GM19467 (cell line): ENCODE data around the gene LY6G6D.

Source experiments
- ATAC-seq: cut with Tn5 transposase; IDR thresholded peaks from one replicate; pipeline ENCODE4 v1.9.1; 2021; ENCODE audit warnings: mild to moderate bottlenecking, moderate library complexity; ENCODE audit not compliant: unreplicated experiment

LY6G6D gene

DNA sequence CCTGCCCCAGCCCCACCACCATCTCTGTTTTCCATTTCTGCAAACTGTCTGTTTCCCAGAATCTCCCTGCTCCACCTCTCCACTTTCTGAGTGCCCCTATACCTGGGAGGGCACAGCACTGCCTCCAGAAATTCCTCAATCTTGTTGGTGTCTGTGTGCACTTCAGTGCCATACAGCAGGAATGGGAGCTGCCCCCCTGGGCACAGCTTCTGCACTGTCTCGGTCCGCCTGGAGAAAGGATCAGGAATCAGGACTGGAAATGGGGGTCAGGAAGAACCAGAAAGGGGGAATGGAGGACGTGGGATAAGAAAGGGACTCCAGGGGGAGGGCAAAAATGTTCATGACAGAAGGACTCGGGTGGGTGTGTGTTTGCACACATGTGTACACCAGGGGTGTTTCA lies 18.6 kb downstream of the LY6G6D start:
- ATAC-seq: no peak

DNA sequence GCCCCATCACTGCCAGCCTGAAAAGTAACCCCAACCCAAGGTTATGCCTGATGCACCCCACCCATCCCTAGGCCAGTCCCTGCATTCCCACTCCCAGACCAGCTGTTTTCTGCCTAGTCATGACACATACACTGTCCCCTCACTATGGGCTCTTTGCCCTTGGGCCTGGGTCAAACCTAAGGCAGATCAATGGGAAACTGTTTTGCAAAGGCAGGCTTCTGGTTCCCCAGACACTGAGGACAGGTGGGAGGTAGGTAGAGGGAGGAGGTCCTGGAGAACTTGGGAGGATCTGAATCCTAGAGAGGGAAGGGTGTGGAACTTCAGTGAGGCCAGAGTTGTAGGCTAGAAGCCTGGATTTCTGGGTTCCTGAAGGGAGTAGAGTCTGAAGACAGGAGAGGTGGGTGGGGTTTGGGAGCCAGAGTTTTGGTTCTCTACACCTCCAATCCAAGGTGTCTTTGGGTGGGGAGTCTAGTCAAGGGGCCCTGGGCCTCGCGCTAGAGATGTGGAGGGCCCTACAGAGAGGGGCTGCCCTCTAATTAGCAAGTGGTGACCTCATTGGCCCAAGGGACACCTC lies 19.2 kb downstream of the LY6G6D start:
- no peak for ATAC-seq

DNA sequence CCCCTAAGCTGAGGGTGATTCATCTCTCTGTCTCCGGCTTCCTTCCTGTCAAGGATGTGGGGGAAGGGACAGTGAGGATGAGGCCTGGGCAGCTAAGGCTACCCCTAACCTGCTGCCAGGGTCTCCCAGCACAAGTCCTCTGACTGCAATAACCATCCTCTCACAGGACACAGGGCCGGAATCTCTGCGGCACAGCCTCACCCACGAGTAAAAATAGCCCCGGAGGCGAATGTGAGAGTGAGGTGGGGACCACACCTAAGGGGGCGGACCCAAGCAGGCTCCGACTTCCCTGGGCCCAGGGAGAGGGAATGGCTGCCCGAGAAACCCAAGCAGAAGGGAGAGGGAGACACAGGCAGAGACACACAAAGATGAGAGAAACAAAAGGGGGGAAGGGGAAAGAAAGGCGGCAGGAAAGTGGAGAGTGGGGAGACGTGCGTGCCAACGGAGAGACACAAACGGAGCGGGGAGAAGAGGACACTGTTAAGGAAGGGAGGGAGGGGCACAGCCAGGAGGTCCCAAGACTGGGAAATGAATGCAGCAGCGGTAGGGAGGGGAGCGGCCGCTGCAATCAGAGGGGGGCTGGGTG lies 19.8 kb downstream of the LY6G6D start:
- no peak for ATAC-seq

DNA sequence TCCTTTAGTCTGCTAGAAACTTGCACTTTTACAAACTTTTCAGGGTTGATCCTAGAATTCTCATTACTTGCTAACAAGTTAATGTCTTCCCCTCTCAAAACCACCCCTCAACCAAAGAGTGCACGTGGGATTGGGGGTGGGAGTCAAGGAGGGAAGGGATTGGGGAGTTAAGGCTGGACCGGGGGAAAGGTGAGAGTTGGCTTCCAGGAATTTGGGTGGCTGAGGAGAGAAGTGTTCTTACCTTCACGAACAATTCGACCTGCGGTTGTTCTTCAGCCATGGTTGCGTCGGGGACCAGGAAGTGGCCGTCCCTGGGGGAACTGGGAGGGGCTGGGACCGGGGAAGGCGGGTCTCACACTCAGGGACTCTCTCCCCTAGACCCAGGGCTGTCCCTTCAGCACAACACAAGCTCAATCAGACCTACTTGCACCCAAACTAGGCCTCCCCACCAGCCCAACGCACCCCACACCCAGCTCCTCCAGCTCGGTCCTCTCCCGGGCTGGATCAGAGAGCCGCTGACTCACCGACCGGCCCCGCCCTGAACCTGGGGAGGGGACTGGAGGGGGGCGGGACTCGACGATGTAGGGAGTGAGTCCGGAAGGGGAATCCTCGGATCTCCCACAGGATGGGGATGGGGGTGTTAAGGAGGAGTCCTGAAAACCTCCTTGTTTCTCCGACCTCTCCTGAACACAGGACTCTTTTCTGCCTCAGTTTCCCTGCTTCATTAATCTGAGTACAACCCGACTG lies 21.0 kb downstream of the LY6G6D start, which contains the start of gene CLIC1:
Gene CLIC1 (minus strand): TSS at position 510 of the 747 bp plus-strand sequence. CDS start 230 bp downstream, at position 280.
- ATAC-seq: no peak

DNA sequence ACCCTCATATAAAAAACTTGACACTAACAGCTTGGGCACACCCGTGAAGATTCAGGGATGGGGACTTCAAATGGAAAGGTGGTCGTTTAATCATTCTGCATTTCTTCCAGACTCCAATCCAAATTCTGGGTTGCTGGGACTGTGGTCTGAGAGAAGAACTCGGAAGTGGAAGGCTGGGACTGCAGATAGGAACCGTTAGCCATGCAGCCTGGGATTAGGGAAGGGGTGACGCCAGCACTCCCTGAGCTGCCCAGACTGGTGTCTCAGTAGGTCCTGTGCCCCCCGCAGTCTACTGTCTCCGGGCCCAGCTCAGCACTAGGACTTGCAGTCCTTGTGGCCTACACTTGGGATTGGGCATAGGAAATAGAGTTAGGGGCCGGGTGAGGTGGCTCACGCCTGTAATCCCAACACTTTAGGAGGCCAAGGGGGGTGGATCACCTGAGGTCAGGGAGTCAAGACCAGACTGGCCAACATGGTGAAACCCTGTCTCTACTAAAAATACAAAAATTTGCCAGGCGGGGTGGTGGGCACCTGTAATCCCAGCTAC lies 21.7 kb downstream of the LY6G6D start:
- ATAC-seq: no peak

DNA sequence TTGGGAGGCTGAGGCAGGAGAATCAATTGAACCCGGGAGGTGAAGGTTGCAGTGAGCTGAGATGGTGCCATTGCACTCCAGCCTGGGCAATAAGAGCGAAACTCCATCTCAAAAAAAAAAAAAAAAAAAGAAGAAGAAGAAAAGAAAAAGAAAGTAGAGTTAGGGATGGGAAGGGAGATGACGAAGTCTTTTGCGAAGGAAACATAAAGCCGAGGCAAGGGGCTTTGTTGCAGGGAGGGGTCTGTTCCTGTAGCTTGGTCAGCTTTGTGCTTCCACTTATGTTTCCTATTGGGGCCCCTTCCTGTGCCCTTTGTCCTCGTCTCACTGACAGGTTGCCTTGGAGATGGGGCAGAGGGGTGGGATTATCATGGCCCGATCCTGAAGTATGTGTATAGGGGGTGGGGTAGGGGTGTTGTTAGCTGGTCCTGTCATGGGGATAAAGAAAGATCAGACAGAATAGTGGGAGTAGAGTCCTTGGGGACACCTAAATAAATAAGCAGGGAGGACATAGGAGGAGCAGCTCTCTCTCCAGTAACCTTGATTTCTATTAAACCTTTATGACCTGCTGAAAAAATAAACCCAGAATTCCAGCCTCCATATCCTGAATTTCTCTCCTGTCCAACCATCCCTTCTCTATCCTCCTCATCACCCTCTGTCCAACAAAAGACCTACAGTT lies 22.3 kb downstream of the LY6G6D start:
- no peak for ATAC-seq

DNA sequence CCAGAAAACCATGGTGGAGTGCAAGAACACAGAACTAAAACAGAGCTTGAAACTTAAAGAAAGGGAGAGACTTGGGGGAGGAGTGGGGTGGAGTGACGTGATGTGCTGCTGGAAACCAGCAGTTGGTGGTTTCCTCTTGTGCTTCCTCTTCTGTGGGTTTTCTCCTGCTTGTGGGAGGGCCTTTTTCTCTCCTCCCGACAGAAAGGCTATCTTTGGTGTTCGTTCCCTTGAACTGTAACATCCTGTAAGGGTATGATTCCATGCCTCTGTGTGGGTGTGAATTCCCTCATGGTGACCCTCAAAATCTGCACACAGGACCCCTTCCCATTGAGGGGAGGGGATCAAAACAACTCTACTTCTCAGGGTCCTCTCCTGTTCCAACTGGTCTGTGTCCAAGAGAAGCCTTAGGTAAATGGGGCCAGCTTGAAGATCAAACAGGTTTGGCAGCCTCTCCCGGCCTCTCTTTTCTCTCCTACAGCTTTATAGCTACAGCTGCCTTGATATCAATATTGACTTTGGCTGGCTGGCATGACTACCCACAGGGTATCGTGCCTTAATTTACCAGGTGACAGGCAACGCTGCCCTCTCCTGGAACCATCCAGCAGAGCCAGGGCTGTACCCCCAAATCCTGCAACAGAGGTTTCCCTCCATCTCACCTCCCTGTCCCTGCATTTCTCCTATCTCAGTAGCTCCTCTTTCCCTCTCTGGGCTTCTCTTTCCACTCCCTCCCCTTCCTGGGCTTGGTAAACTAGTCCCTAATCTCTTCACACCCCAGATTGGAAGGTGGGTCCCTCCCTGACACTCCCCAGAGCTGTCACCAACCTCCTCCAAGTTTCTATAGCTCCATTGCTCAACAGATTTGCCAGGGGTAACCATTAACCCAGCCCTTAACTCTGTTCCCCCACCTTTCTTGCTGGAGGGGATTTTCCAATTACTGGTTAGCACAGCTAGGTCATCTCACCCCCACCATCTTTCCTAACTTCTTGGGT lies 23.1 kb downstream of the LY6G6D start:
- ATAC-seq: no peak

DNA sequence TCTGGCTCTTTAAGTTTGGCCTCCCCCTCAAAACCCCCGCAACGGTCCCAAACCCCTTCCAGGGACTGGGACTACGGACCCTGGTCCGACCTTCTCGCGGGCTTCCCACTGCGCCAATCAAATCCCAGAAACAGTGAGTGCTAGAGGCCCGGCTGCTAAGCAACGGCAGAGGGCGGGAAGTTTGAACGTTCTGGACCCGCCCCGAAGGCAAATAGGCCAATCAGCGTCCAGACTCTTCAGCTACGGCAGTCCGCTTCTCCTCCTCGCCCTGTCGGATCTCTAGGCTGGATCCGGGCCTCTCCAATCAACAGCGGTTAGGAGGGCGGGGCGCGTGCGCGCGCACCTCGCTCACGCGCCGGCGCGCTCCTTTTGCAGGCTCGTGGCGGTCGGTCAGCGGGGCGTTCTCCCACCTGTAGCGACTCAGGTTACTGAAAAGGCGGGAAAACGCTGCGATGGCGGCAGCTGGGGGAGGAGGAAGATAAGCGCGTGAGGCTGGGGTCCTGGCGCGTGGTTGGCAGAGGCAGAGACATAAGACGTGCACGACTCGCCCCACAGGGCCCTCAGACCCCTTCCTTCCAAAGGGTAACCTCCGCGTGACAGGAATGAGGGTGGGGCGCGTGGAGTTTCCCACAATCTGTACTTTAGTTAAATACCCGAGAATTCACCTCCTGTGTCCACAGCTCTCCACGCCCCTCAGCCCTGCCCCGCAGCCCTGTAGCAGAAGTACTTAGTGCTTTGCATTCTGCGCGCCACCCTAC lies 24.7 kb downstream of the LY6G6D start, which contains the start of gene MSH5:
Gene MSH5 (plus strand): TSS at position 367 of the 758 bp plus-strand sequence. CDS start 462 bp downstream, outside the sequence.
- ATAC-seq: peak; percentile 61

DNA sequence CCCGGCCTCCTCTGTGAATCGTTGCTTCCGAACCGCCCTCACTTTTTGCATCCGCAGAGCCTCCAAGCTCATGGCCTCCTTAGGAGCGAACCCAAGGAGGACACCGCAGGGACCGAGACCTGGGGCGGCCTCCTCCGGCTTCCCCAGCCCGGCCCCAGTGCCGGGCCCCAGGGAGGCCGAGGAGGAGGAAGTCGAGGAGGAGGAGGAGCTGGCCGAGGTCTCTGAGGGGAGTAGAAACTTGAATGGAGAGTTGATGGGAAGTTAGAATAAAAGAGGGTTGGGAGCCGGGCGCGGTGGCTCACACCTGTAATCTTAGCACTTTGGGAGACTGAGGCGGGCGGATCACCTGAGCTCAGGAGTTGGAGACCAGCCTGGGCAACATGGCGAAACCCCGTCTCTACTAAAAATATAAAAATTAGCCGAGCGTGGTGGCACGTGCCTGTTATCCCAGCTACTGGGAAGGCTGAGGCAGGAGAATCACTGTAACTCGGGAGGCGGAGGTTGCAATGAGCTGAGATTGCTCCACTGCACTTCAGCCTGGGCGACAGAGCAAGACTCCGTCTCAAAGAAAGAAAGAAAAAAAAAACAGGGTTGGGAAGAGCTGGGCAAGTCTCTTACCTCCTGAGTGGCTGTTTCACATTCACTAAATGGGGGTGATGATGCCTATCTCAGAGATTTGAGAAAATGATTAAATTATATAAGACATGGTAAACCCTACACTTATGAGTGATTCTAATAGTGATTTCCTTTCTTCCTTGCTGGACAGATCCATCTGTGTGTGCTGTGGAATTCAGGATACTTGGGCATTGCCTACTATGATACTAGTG lies 25.5 kb downstream of the LY6G6D start:
- ATAC-seq: no peak

DNA sequence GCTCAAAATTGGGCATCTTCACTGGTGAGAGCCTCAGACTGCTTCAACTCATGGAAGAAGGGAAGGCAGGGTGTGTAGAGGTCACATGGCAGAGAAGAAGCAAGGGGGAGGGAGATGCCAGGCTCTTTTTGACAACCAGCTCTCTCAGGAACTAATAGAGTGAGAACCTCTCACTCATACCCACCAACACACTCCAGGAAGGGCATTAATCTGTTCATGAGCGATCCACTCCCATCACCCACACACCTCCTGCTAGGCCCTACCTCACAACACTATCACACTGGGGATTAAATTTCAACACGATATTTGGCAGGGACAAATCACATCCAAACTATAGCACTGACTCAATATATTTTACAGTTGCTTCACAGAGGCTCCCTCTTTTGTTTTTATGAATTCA lies 26.7 kb downstream of the LY6G6D start:
- ATAC-seq: no peak

DNA sequence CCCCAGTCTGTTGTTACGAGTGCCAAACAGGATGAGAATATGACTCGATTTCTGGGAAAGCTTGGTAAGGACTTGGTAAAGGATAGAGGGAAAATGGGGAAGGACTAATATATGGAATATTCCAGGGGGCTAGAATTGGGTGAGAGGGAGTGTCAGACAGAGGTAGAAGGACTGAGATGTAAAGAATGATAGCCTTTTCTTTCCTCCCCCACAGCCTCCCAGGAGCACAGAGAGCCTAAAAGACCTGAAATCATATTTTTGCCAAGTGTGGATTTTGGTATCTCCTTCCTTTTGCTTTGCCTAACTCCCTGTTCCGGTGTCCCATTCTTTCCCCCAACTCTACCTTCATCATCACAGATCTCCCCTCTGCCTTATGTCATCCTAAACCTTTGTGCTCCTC lies 27.7 kb downstream of the LY6G6D start:
- no peak for ATAC-seq

DNA sequence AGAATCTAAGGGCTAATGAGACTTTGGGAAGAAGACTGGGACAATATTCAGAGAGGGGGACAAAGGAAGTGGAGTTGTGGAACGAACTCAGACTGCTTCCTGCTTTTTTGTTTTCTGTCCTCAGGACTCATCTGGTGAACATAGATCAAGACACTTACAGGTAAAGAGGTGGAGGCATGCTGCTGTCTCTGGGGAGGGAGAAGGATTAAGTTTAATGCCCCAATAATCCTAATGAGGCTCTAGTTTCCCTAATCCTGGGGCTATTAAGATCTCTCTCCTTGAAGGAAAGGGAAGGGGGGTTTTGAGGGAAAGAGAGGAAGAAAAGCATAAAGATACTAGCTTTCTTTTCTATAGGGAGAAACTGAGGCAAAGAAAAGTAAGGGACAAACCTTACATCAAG lies 29.3 kb downstream of the LY6G6D start:
- ATAC-seq: no peak

DNA sequence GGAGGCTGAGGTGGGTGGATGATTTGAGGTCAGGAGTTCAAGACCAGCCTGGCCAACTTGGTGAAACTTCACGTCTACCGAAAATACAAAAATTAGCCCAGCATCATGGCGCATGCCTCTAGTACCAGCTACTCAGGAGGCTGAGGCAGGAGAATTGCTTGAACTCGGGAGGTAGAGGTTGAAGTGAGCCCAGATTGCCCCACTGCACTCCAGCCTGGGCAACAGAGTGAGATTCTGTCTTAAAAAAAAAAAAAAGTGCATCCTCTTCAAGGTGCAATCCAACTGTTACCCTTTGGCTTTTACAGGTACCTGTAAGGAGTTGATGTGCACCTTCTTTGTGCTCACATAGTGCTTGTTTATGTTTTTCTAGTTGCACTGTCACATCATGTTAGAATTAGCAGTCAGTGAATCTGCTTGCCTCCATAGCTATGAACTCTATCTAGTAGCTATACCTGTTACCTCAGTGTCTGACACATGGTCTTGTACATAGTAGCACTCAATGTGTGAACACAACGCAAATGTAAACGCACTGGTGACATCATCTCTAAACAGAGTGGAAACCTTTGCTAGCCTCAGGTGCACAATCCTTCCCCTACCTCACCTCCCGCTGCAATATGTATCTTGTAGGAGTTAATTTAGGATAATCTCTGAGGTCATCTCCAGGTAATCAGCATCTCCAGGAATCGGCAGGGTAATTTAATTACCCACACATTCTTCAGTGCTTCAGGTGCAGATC lies 34.3 kb downstream of the LY6G6D start:
- no peak for ATAC-seq

DNA sequence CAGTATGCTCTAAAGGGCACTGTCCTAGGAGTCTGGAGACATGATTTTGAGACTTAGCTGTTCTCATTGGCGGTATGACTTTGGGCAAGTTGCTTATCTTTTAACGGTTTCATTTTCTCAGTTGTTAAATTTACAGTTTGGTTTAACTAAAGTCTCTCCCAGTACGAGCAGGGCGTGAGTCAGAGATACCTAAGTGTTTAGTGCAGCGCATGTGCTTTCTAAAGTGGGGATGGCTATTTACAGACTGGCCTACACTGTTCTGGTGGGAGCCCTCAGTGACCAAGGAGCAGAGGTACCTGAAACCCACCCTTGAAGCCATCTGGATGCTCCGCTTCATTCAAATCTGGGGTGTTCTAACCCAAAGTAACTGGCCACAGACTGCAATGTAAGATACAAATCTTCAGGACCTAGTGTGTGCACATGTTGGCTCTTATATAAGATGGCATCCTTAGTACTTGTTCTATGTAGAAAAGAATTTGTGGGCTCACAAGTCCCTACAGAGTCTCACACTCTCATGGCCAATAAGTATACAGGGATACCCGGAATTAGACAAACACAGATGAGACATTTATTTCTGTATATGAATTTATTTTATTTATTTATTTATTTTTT lies 35.4 kb downstream of the LY6G6D start:
- no peak for ATAC-seq

DNA sequence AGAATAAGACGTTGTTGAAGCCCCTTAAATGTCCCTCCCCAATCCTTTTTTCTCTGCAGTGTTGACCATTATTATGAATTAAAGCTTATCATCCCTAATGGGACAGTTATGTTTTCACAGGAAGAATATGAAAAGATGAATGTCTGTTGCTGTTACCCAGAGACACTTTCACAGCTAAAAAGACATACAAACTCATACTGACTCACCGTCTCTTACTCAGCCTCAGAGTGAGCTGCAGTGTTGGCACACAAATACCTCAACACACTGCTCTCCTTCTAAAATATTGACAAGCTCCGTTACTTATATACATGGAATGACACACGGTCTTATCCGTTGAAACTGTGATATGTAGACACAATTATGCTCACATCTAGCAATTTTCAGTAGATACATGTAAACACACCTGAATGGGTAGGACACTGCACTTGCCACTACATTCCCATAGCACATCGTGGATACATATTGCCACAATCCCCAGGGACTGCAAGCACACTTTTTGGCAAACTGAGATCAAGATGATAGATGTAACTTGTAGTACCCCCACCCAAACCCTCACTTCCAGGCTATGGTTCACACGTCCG lies 37.7 kb downstream of the LY6G6D start:
- ATAC-seq: no peak

DNA sequence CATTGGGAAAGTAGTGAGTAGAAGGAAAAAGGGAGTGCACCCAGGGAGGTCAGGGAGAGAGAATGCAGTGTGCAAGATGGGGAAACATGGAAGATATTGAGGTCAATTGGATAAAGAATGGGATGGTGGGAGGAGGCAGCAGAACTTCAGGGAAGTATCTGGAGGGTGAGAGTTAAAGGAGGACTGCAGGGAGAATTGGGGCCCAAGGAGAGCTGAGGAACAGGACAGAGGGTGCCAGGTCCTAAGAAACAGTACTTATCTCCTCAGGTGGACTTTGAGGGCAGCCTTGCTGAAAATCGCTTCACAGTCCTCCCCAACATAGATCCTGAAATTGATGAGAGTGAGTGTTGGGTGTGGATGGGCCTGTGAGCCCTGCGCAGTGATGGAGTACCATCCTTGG lies 43.1 kb downstream of the LY6G6D start:
- ATAC-seq: no peak

DNA sequence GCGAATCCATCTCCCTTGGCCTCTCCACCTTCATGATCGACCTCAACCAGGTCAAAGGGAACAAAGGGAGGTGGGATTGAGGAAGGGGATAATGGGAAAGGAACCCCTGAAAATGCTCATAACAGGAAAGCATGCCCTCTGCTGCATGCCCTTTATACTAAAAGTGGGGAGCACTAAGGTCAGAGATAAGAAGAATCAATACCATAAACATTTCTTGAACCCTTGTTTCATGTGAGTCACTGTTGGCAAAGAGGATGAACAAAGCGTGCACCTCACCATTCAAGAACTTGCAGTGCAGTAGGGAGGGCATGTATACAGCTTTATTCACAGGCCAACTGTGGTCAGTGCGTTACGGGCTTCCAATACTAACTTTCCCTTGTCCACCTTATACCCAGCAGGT lies 45.6 kb downstream of the LY6G6D start:
- no peak for ATAC-seq
